Left kidney (tissue), 2 donors: ENCODE results near the gene MCHR1. TPM values are rescaled to one million over a fixed set of nuclear protein-coding genes. Genes with fewer than 3 reads are reported as not detected.
"Not testable (repeated sequence)": the region's sequence is repeated elsewhere in the genome, so short reads cannot be mapped to it uniquely, and the experiment has no call there.

Experiments used
- DNase-seq: peaks from one replicate; pipeline ENCODE4 v3.0.0-alpha.2; 2013
- polyA plus RNA-seq: library from polyadenylated mRNA; unstranded; fragments of 120-200 nt; gene quantifications from one replicate; pipeline ENCODE4 v1.2.1, GENCODE V29; 2013; ENCODE audit not compliant: insufficient read length

Gene MCHR1
- polyA plus RNA-seq, 1 donor = 0.20 TPM

- DNase-seq = no peak
Observed at GRCh38 chr22:40690370-40690769, 11.1 kb downstream of the MCHR1 start.

- DNase-seq = no peak
Observed at GRCh38 chr22:40691532-40691931, 12.2 kb downstream of the MCHR1 start.

- DNase-seq = no peak
Observed at GRCh38 chr22:40694411-40694810, 15.1 kb downstream of the MCHR1 start.

GRCh38 chr22:40701274-40701673 is 22.0 kb downstream of the MCHR1 start:
- no peak for DNase-seq

- DNase-seq = no peak
Observed at GRCh38 chr22:40703174-40703573, 23.9 kb downstream of the MCHR1 start.

- DNase-seq = no peak
Observed at GRCh38 chr22:40703736-40704135, 24.5 kb downstream of the MCHR1 start.

- DNase-seq = no peak
Observed at GRCh38 chr22:40705918-40706682, 26.8 kb downstream of the MCHR1 start.

- no peak for DNase-seq
Observed at GRCh38 chr22:40707154-40707553, 27.9 kb downstream of the MCHR1 start.

GRCh38 chr22:40708177-40708576 is 28.9 kb downstream of the MCHR1 start:
- no peak for DNase-seq

GRCh38 chr22:40709752-40710413 is 30.6 kb downstream of the MCHR1 start:
- no peak for DNase-seq

GRCh38 chr22:40712311-40712710 is 33.0 kb downstream of the MCHR1 start:
- DNase-seq = no peak

GRCh38 chr22:40714499-40715337 is 35.4 kb downstream of the MCHR1 start:
- DNase-seq = peak; percentile 41

GRCh38 chr22:40716116-40716515 is 36.8 kb downstream of the MCHR1 start:
- DNase-seq = no peak

GRCh38 chr22:40717657-40718056 is 38.4 kb downstream of the MCHR1 start:
- not testable (repeated sequence) for DNase-seq

GRCh38 chr22:40718250-40719204 is 39.2 kb downstream of the MCHR1 start:
- DNase-seq = peak; percentile 37

- DNase-seq = no peak
Observed at GRCh38 chr22:40719599-40719998, 40.3 kb downstream of the MCHR1 start.

GRCh38 chr22:40720156-40720537 is 40.9 kb downstream of the MCHR1 start:
- DNase-seq = not testable (repeated sequence)

- DNase-seq = no peak
Observed at GRCh38 chr22:40720538-40721256, 41.4 kb downstream of the MCHR1 start.

- peak; percentile 51 for DNase-seq
Observed at GRCh38 chr22:40721266-40721665, 42.0 kb downstream of the MCHR1 start.

- DNase-seq = no peak
Observed at GRCh38 chr22:40723396-40723933, 44.2 kb downstream of the MCHR1 start.

- DNase-seq = no peak
Observed at GRCh38 chr22:40726514-40726913, 47.2 kb downstream of the MCHR1 start.
